K562 (cell line): Measurements from ENCODE around the gene HNRNPLL. TPM values are rescaled to one million over a fixed set of nuclear protein-coding genes. Genes with fewer than 3 reads are reported as not detected.

Source experiments
- ARNT ChIP-seq, 2 experiments: fragments of 450-650 bp; IDR thresholded peaks; 2 replicates each; pipeline ENCODE4 v1.6.1; 2016; ENCODE audit warnings: mild to moderate bottlenecking in 1 of 2
- BCLAF1 ChIP-seq, 2 experiments: fragments of 450-650 bp in 1 of 2; IDR thresholded peaks; 2 replicates each; pipeline ENCODE4 v1.6.1; 2011 to 2017; ENCODE audit warnings: low read depth in 2 of 2, antibody characterized with exemption in 1 of 2, borderline replicate concordance in 1 of 2, low read length in 1 of 2, mild to moderate bottlenecking in 1 of 2, mixed read lengths in 1 of 2; ENCODE audit not compliant: control insufficient read depth in 1 of 2
- ELF2 ChIP-seq: fragments of 250-450 bp; sonication (Bioruptor Pico); IDR thresholded peaks from 2 replicates; pipeline ENCODE4 v1.5.0; 2021; ENCODE audit warnings: mild to moderate bottlenecking
- EP300 ChIP-seq: IDR thresholded peaks from 2 replicates; pipeline ENCODE4 v1.6.1; 2012; ENCODE audit warnings: low read length, improper control_type of control experiment
- FIP1L1 ChIP-seq: fragments of 200-400 bp; formaldehyde crosslinking; IDR thresholded peaks from 2 replicates; pipeline ENCODE4 v1.6.1; 2018; ENCODE audit warnings: mild to moderate bottlenecking, low read depth, low read length; ENCODE audit not compliant: poor library complexity, severe bottlenecking
- FUS ChIP-seq: fragments of 200-400 bp; formaldehyde crosslinking; optimal IDR thresholded peaks from 2 replicates; pipeline ENCODE3; 2017; ENCODE audit warnings: low read depth, low read length
- HMGN3 ChIP-seq: IDR thresholded peaks from 2 replicates; pipeline ENCODE4 v1.6.1; 2011; ENCODE audit warnings: borderline replicate concordance, low read depth, mild to moderate bottlenecking, mixed read lengths, low read length; ENCODE audit not compliant: insufficient read length; ENCODE audit errors: extremely low read depth
- HNRNPUL1 ChIP-seq: fragments of 200-400 bp; formaldehyde crosslinking; IDR thresholded peaks from 2 replicates; pipeline ENCODE4 v1.6.1; 2017; ENCODE audit warnings: low read length
- KDM1A ChIP-seq, 2 experiments: fragments of 450-650 bp; IDR thresholded peaks; 2 replicates each; pipeline ENCODE4 v1.6.1; 2016; ENCODE audit warnings: mild to moderate bottlenecking in 2 of 2
- MEF2D ChIP-seq: conservative IDR thresholded peaks from 2 replicates; pipeline ENCODE4 v1.6.1; 2016; ENCODE audit warnings: low read depth, missing genetic modification characterization, missing compliant biosample characterization
- PPARD ChIP-seq: fragments of 250-450 bp; sonication (Bioruptor Pico); IDR thresholded peaks from 2 replicates; pipeline ENCODE4 v1.8.0; 2022; ENCODE audit warnings: inconsistent platforms, mild to moderate bottlenecking, moderate library complexity
- SRF ChIP-seq, 2 experiments: fragments of 250-450, 450-650 bp in 1 of 2; sonication (Bioruptor Pico) in 1 of 2; sonication (generic) in 1 of 2; formaldehyde crosslinking; IDR thresholded peaks; 2 replicates each; pipeline versions ENCODE4 v1.5.0 to v1.5.1; 2020 to 2022; ENCODE audit warnings: mild to moderate bottlenecking in 1 of 2, missing genetic modification reagents in 1 of 2
- ZBTB2 ChIP-seq: fragments of 450-650 bp; IDR thresholded peaks from 2 replicates; pipeline ENCODE4 v1.6.1; 2016; ENCODE audit warnings: antibody characterized with exemption
- ZFP30 ChIP-seq: fragments of 250-450 bp; sonication (Bioruptor Pico); IDR thresholded peaks from 2 replicates; pipeline ENCODE4 v1.8.0; 2022; ENCODE audit warnings: moderate library complexity, mild to moderate bottlenecking, inconsistent platforms, borderline replicate concordance
- ZNF124 ChIP-seq: sonication (generic); formaldehyde crosslinking; IDR thresholded peaks from 2 replicates; pipeline ENCODE4 v1.8.1; 2022; ENCODE audit warnings: missing genetic modification reagents
- ZNF140 ChIP-seq: fragments of 250-450 bp; sonication (Bioruptor Pico); IDR thresholded peaks from 2 replicates; pipeline ENCODE4 v1.8.0; 2021; ENCODE audit warnings: moderate library complexity, mild to moderate bottlenecking, inconsistent platforms
- ZSCAN29 ChIP-seq: fragments of 450-650 bp; IDR thresholded peaks from 2 replicates; pipeline ENCODE4 v1.6.1; 2017
- ZSCAN32 ChIP-seq: fragments of 450-650 bp; formaldehyde crosslinking; IDR thresholded peaks from 2 replicates; pipeline ENCODE4 v1.4.0; 2020; ENCODE audit warnings: mild to moderate bottlenecking, moderate library complexity
- polyA plus RNA-seq, 8 experiments: library from polyadenylated mRNA; depleted of rRNA in 4 of 8; stranded (reverse) in 5 of 8; unstranded in 3 of 8; fragments of >200 nt; fragmentation: Nextera tagmentation in 2 of 8; fragmentation: Illumina TruSeq in 1 of 8; extraction: Ambion mirVana in 2 of 8; extraction: Trizol in 1 of 8; gene quantifications; 2 replicates each; pipeline versions ENCODE4 v1.2.1 to v1.2.3, GENCODE V29; 2011 to 2014; ENCODE audit warnings: inconsistent platforms in 1 of 8, missing spikeins in 1 of 8
- total RNA-seq, 7 experiments: library from RNA; depleted of rRNA in 6 of 7; stranded (reverse); fragments of >200 nt in 6 of 7; fragmentation: Illumina TruSeq in 2 of 7; extraction: Trizol in 2 of 7; gene quantifications; 2 replicates each; pipeline versions ENCODE4 v1.2.1 to v1.2.3, GENCODE V29; 2011 to 2021; ENCODE audit warnings: low replicate concordance in 1 of 7
- TF ChIP-seq, protein P1 (sequence below): fragments of 250-450 bp; sonication (Bioruptor Pico); IDR thresholded peaks from 2 replicates; pipeline ENCODE4 v1.9.0; 2021; ENCODE audit warnings: mild to moderate bottlenecking
- TF ChIP-seq, protein P2 (sequence below): fragments of 250-450 bp; sonication (Bioruptor Pico); IDR thresholded peaks from 2 replicates; pipeline ENCODE4 v1.8.0; 2021; ENCODE audit warnings: moderate library complexity, mild to moderate bottlenecking, inconsistent platforms
- TF ChIP-seq, protein P3 (sequence below): fragments of 250-450 bp; sonication (Bioruptor Pico); IDR thresholded peaks from 2 replicates; pipeline ENCODE4 v1.5.0; 2022; ENCODE audit warnings: mild to moderate bottlenecking

Gene HNRNPLL
- total and polyA plus RNA-seq, 9 of the 15 experiments (the other 6 are each of a cell fraction or from before 2014, with no cell fraction given), result 19.8 to 135 (median 57.8) TPM

- TF ChIP-seq ZSCAN29 (no peak), KDM1A (IDR thresholded peaks at IDR 0.05) (peak; percentile 86 to 87), ZNF140 (CRISPR knock-in tag) (no peak), EP300 (peak; percentile 79), PPARD (CRISPR knock-in tag) (no peak), ELF2 (CRISPR knock-in tag) (no peak), ZBTB2 (peak; percentile 39; the same call in 1 of the 2 replicates), HNRNPUL1 (no peak), ZSCAN32 (CRISPR knock-in tag) (no peak), FUS (no peak), ARNT (IDR thresholded peaks at IDR 0.05) (0 out of 4 replicates have a peak, but pooled peaks of 1 of the 2 experiments have one; percentile 38), MEF2D (no peak), ZNF124 (CRISPR knock-in tag) (no peak), FIP1L1 (no peak), ZFP30 (no peak), SRF (CRISPR knock-in tag; IDR thresholded peaks at IDR 0.05) (no peak), BCLAF1 (IDR thresholded peaks at IDR 0.05; ENCODE audit: borderline replicate concordance in 1 of 2, control insufficient read depth in 1 of 2, low read depth in 2 of 2, low read length in 1 of 2) (no peak), HMGN3 (no peak)
- TF ChIP-seq, protein P1, sequence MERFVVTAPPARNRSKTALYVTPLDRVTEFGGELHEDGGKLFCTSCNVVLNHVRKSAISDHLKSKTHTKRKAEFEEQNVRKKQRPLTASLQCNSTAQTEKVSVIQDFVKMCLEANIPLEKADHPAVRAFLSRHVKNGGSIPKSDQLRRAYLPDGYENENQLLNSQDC (CRISPR knock-in tag), result no peak
- TF ChIP-seq, protein P2, sequence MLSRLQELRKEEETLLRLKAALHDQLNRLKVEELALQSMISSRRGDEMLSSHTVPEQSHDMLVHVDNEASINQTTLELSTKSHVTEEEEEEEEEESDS (CRISPR knock-in tag), result no peak
- TF ChIP-seq, protein P3, sequence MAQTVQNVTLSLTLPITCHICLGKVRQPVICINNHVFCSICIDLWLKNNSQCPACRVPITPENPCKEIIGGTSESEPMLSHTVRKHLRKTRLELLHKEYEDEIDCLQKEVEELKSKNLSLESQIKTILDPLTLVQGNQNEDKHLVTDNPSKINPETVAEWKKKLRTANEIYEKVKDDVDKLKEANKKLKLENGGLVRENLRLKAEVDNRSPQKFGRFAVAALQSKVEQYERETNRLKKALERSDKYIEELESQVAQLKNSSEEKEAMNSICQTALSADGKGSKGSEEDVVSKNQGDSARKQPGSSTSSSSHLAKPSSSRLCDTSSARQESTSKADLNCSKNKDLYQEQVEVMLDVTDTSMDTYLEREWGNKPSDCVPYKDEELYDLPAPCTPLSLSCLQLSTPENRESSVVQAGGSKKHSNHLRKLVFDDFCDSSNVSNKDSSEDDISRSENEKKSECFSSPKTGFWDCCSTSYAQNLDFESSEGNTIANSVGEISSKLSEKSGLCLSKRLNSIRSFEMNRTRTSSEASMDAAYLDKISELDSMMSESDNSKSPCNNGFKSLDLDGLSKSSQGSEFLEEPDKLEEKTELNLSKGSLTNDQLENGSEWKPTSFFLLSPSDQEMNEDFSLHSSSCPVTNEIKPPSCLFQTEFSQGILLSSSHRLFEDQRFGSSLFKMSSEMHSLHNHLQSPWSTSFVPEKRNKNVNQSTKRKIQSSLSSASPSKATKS (CRISPR knock-in tag), result no peak
Measured at GRCh38 chr2:38552259-38552658, 50.5 kb downstream of the HNRNPLL start (continued).
